Measurements from ENCODE around the gene KYAT1.
"Not testable (repeated sequence)": the region's sequence is repeated elsewhere in the genome, so short reads cannot be mapped to it uniquely, and the experiment has no call there.

The KYAT1 gene

GRCh38 chr9:128870941-128871265 lies 10.8 kb downstream of the KYAT1 start:
- H3K4me3 ChIP-seq (ENCODE audit: low read length); H3K4me1 ChIP-seq (ENCODE audit: control insufficient read depth, insufficient read depth, low read length); H3K9ac ChIP-seq (ENCODE audit: low read length); H3K36me3 ChIP-seq (ENCODE audit: control insufficient read depth, insufficient read depth, low read length, severe bottlenecking); DNase-seq (ENCODE audit: low read depth); H3K9me3 ChIP-seq (ENCODE audit: control insufficient read depth, low read length); H3K27me3 ChIP-seq (replicated peaks; ENCODE audit: control insufficient read depth, insufficient read depth, low read length): not testable (repeated sequence)

GRCh38 chr9:128870128-128870940 lies 11.4 kb downstream of the KYAT1 start:
- no peaks in the 10 kb centered on the region for H3K36me3 ChIP-seq (ENCODE audit: control insufficient read depth, insufficient read depth, low read length, severe bottlenecking)
- H3K27me3 ChIP-seq (replicated peaks; ENCODE audit: control insufficient read depth, insufficient read depth, low read length), result no peaks in the 10 kb centered on the region
- DNase-seq (ENCODE audit: low read depth), result no peak
- H3K4me3 ChIP-seq (ENCODE audit: low read length), result no peak overlapping the region
- H3K4me1 ChIP-seq (ENCODE audit: control insufficient read depth, insufficient read depth, low read length), result no peaks in the 10 kb centered on the region
- no peak overlapping the region for H3K9ac ChIP-seq (ENCODE audit: low read length)
- H3K9me3 ChIP-seq (ENCODE audit: control insufficient read depth, low read length), result no peaks in the 10 kb centered on the region

DNA sequence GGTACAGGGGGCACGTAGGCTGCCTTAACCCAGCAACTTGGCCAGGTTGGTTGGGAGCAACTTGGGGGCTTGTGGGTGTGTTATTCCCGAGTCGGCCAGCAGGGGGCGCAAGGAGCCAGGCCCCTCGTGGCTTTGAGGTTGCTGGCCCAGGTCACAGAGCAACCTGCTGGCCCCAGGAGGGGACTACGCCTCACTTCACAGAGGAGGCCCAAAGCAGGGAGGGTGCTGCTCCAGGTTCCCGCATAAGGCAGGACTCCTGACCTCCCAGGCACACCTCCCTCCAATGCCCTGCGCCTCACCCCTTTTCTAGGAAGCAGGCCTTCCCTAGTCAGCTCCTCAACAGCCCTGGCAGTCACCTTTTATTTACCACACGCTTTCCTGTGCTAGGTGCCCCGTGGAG lies 18.1 kb downstream of the KYAT1 start:
- Histone ChIP-seq H3K36me3 (ENCODE audit: control insufficient read depth, insufficient read depth, low read length, severe bottlenecking) (no peaks in the 10 kb centered on the region), H3K9me3 (ENCODE audit: control insufficient read depth, low read length) (no peaks in the 10 kb centered on the region), H3K4me1 (ENCODE audit: control insufficient read depth, insufficient read depth, low read length) (peaks cover 11% of the 10 kb centered on the region), H3K4me3 (ENCODE audit: low read length) (no peak overlapping the region), H3K27me3 (replicated peaks; ENCODE audit: control insufficient read depth, insufficient read depth, low read length) (no peaks in the 10 kb centered on the region), H3K9ac (ENCODE audit: low read length) (no peak overlapping the region)
- peak; percentile 79 for DNase-seq (ENCODE audit: low read depth)

DNA sequence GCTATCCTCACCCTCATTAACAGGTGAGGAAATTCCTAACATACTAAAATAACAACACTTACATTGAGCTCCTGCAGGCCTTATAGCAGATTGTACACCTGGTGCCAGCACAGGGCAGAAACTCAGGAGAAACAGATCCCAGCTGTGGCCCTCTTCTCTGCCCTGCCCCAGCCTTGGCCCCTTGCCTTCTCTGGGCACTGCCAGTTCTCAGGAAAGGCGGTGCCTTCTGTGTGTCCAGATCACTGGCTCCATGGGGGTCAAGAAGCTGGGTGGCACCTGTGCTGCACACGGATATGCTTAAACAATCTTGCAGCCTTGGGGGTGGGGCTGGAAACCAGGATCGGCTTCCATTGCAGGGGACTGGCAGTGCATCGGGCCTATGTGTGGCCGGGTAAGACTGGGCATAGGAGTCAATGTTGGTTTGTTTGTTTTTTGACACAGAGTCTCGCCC lies 19.3 kb downstream of the KYAT1 start:
- DNase-seq (ENCODE audit: low read depth), result no peak
- no peaks in the 10 kb centered on the region for H3K9me3 ChIP-seq (ENCODE audit: control insufficient read depth, low read length)
- peaks cover 11% of the 10 kb centered on the region for H3K4me1 ChIP-seq (ENCODE audit: control insufficient read depth, insufficient read depth, low read length)
- no peaks in the 10 kb centered on the region for H3K27me3 ChIP-seq (replicated peaks; ENCODE audit: control insufficient read depth, insufficient read depth, low read length)
- H3K36me3 ChIP-seq (ENCODE audit: control insufficient read depth, insufficient read depth, low read length, severe bottlenecking), result no peaks in the 10 kb centered on the region
- no peak overlapping the region for H3K9ac ChIP-seq (ENCODE audit: low read length)
- no peak overlapping the region for H3K4me3 ChIP-seq (ENCODE audit: low read length)

DNA sequence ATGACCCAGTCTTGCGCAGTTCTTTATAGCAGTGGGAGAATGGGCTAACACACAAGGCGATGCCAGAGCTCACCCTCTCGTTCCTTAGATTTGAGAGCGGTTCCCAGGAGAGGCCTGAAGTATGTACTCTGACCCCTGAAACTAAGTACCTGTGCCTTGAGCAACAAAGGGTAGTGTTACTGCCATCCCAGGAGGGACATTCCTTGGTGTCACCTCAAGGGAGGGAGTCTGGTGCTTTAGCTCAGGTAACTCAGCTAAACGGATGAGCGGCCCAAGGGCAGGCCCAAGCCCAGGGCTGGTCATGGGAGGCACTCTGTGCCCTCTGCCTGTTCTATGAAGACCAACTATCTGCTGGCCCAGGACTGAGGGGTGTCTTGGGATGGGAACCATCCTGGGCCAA lies 20.2 kb downstream of the KYAT1 start:
- H3K9ac ChIP-seq (ENCODE audit: low read length), result no peak overlapping the region
- no peaks in the 10 kb centered on the region for H3K36me3 ChIP-seq (ENCODE audit: control insufficient read depth, insufficient read depth, low read length, severe bottlenecking)
- H3K27me3 ChIP-seq (replicated peaks; ENCODE audit: control insufficient read depth, insufficient read depth, low read length), result no peaks in the 10 kb centered on the region
- peaks cover 11% of the 10 kb centered on the region for H3K4me1 ChIP-seq (ENCODE audit: control insufficient read depth, insufficient read depth, low read length)
- no peaks in the 10 kb centered on the region for H3K9me3 ChIP-seq (ENCODE audit: control insufficient read depth, low read length)
- H3K4me3 ChIP-seq (ENCODE audit: low read length), result no peak overlapping the region
- no peak for DNase-seq (ENCODE audit: low read depth)

DNA sequence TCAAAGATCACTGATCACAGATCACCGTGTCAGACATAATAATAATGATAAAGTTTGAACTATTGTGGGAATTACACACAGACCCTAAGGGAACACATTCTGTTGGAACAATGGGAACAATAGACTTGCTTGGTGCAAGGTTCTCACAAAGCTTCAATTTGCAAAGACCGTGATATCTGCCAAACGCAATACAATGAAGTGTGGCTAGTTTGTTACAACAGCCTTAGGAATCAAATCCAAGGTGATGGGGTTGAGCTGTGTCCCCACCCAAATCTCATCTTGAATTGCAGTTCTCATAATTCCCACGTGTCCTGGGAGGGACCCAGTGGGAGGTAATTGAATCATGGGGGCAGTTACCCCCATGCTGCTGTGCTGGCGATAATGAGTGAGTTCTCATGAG lies 20.8 kb downstream of the KYAT1 start:
- no peaks in the 10 kb centered on the region for H3K9me3 ChIP-seq (ENCODE audit: control insufficient read depth, low read length)
- no peaks in the 10 kb centered on the region for H3K27me3 ChIP-seq (replicated peaks; ENCODE audit: control insufficient read depth, insufficient read depth, low read length)
- H3K36me3 ChIP-seq (ENCODE audit: control insufficient read depth, insufficient read depth, low read length, severe bottlenecking), result no peaks in the 10 kb centered on the region
- H3K4me3 ChIP-seq (ENCODE audit: low read length), result no peak overlapping the region
- no peak for DNase-seq (ENCODE audit: low read depth)
- H3K4me1 ChIP-seq (ENCODE audit: control insufficient read depth, insufficient read depth, low read length), result peaks cover 11% of the 10 kb centered on the region
- H3K9ac ChIP-seq (ENCODE audit: low read length), result no peak overlapping the region

- H3K4me1 ChIP-seq (ENCODE audit: control insufficient read depth, insufficient read depth, low read length), result peaks cover 11% of the 10 kb centered on the region
- DNase-seq (ENCODE audit: low read depth); H3K4me3 ChIP-seq (ENCODE audit: low read length): not testable (repeated sequence)
Measured at GRCh38 chr9:128858476-128858875, 23.3 kb downstream of the KYAT1 start.

GRCh38 chr9:128854454-128854853 lies 27.3 kb downstream of the KYAT1 start:
- H3K9ac ChIP-seq (ENCODE audit: low read length); H3K9me3 ChIP-seq (ENCODE audit: control insufficient read depth, low read length); DNase-seq (ENCODE audit: low read depth); H3K4me3 ChIP-seq (ENCODE audit: low read length); H3K4me1 ChIP-seq (ENCODE audit: control insufficient read depth, insufficient read depth, low read length); H3K27me3 ChIP-seq (replicated peaks; ENCODE audit: control insufficient read depth, insufficient read depth, low read length); H3K36me3 ChIP-seq (ENCODE audit: control insufficient read depth, insufficient read depth, low read length, severe bottlenecking): not testable (repeated sequence)

More at GRCh38 chr9:128858476-128858875, 23.3 kb downstream of the KYAT1 start:
- not testable (repeated sequence) for H3K9ac ChIP-seq (ENCODE audit: low read length); H3K36me3 ChIP-seq (ENCODE audit: control insufficient read depth, insufficient read depth, low read length, severe bottlenecking); H3K27me3 ChIP-seq (replicated peaks; ENCODE audit: control insufficient read depth, insufficient read depth, low read length); H3K9me3 ChIP-seq (ENCODE audit: control insufficient read depth, low read length)

- H3K9me3 ChIP-seq (ENCODE audit: control insufficient read depth, low read length); H3K4me3 ChIP-seq (ENCODE audit: low read length); H3K4me1 ChIP-seq (ENCODE audit: control insufficient read depth, insufficient read depth, low read length); H3K27me3 ChIP-seq (replicated peaks; ENCODE audit: control insufficient read depth, insufficient read depth, low read length); H3K9ac ChIP-seq (ENCODE audit: low read length); DNase-seq (ENCODE audit: low read depth); H3K36me3 ChIP-seq (ENCODE audit: control insufficient read depth, insufficient read depth, low read length, severe bottlenecking): not testable (repeated sequence)
Measured at GRCh38 chr9:128852646-128853045, 29.1 kb downstream of the KYAT1 start.

DNA sequence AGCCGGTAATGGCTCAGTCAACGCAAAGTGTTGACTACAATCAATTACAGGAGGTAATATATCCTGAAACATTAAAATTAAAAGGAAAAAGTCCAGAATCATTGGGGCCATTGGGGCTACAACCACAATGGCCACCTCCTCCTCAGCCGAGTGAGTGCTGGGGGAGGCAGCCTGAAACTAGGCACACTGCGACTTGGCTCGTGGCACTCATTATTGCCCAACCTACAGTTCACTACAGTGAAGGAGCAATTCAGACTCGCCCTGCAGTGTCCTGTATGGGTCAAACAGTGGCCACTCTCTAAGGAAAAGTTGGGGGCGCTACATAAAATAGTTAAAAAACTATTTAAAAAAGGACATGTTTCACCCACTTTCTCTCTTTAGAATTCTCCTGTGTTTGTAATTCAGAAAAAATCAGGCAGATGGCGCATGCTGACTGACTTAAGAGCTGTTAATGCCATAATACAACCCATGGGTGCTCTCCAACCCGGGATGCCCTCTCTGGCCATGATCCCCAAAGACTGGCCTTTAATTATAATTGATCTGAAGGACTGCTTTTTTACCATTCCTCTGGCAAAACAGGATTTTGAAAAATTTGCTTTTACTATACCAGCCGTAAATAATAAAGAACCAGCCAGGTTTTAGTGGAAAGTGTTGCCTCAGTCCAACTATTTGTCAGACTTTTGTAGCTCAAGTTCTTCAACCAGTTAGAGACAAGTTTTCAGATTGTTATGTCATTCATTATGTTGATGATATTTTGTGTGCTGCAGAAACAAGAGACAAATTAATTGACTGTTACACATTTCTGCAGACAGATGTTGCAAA lies 29.8 kb downstream of the KYAT1 start:
- H3K9me3 ChIP-seq (ENCODE audit: control insufficient read depth, low read length); H3K9ac ChIP-seq (ENCODE audit: low read length); H3K27me3 ChIP-seq (replicated peaks; ENCODE audit: control insufficient read depth, insufficient read depth, low read length); H3K36me3 ChIP-seq (ENCODE audit: control insufficient read depth, insufficient read depth, low read length, severe bottlenecking); H3K4me3 ChIP-seq (ENCODE audit: low read length); H3K4me1 ChIP-seq (ENCODE audit: control insufficient read depth, insufficient read depth, low read length): not testable (repeated sequence)
- peak; percentile 74 for DNase-seq (ENCODE audit: low read depth)

- H3K9ac ChIP-seq (ENCODE audit: low read length); H3K27me3 ChIP-seq (replicated peaks; ENCODE audit: control insufficient read depth, insufficient read depth, low read length); H3K9me3 ChIP-seq (ENCODE audit: control insufficient read depth, low read length); H3K36me3 ChIP-seq (ENCODE audit: control insufficient read depth, insufficient read depth, low read length, severe bottlenecking); DNase-seq (ENCODE audit: low read depth); H3K4me1 ChIP-seq (ENCODE audit: control insufficient read depth, insufficient read depth, low read length); H3K4me3 ChIP-seq (ENCODE audit: low read length): not testable (repeated sequence)
Measured at GRCh38 chr9:128851024-128851423, 30.7 kb downstream of the KYAT1 start.

Measured in adipocyte (in vitro differentiated cells).